Right cardiac atrium (tissue), 5 donors: Measurements from ENCODE around the gene ARL3. TPM values are rescaled to one million over a fixed set of nuclear protein-coding genes. Genes with fewer than 3 reads are reported as not detected.

Experiments used
- ATAC-seq, 2 donors: fragments of 200-7000 bp; cut with Tn5 transposase; one replicate each; pipeline versions ENCODE4 v1.8.0 to v1.9.1; 2020; ENCODE audit warnings: moderate library complexity in 2 of 2, mild to moderate bottlenecking in 1 of 2
- DNase-seq, 3 donors: peaks; one replicate each; pipeline ENCODE4 v3.0.0-alpha.2; 2020
- H3K27ac ChIP-seq: one replicate; pipeline ENCODE4 v1.5.1; 2013; ENCODE audit warnings: mild to moderate bottlenecking, low read length, control low read depth, moderate library complexity
- H3K27me3 ChIP-seq: one replicate; pipeline ENCODE4 v1.6.1; 2013; ENCODE audit not compliant: control insufficient read depth, insufficient read depth
- H3K4me1 ChIP-seq: one replicate; pipeline ENCODE4 v1.6.1; 2013; ENCODE audit warnings: low read length; ENCODE audit not compliant: control insufficient read depth, insufficient read depth
- H3K4me3 ChIP-seq: one replicate; pipeline ENCODE4 v1.5.1; 2013; ENCODE audit warnings: low read length, control low read depth
- H3K9me3 ChIP-seq: one replicate; pipeline ENCODE4 v1.6.1; 2013; ENCODE audit warnings: low read length; ENCODE audit not compliant: control insufficient read depth
- WGBS: extraction: QIAGEN DNeasy Blood & Tissue Kit; methylation state at CpG from one replicate; pipeline ENCODE4 v1.1.7; 2013; 5-methylcytosine and 5-hydroxymethylcytosine counted together
- intact Hi-C, 4 donors: fragments of 100-400 bp; cut with DNase I; formaldehyde crosslinking; loops; one replicate each; pipeline versions ENCODE4 v1.11.0 to v1.14.0; 2022 to 2023
- polyA plus RNA-seq: library from polyadenylated mRNA; stranded (reverse); fragments of 200-250 nt; gene quantifications from one replicate; pipeline ENCODE4 v1.2.3, GENCODE V29; 2013
- total RNA-seq, 4 donors: library from RNA; stranded (reverse); fragmentation: NEBNext Ultra II Directional; extraction: Animal tissue kit (Norgen Biotek cat#: 25700); gene quantifications; one replicate each; pipeline ENCODE4 v1.2.1, GENCODE V29; 2021
- donor health status: healthy with polysubstance abuse.
- donor health status: DM: no; HTN: yes; CAD: no.
- donor health status: DM: no; HTN: no; CAD: no.
- donor health status: DM: no; HTN: yes; CAD: no; lungs with severe emphysema.
- donor health status: DM: yes; HTN: yes; CAD: no.

ARL3 gene
- total and polyA plus RNA-seq, 5 donors: 13.0 to 18.3 (median 15.2) TPM

GRCh38 chr10:102679596-102679995 is 34.6 kb downstream of the ARL3 start:
- no peaks in the 10 kb centered on the region for H3K9me3 ChIP-seq
- H3K27ac ChIP-seq: no peak overlapping the region
- WGBS: 95% methylated on average over 4 of the region's 4 CpGs
- no peak for DNase-seq
- peaks cover 8% of the 10 kb centered on the region for H3K4me1 ChIP-seq
- intact Hi-C loops: no loop called here
- H3K4me3 ChIP-seq: no peak overlapping the region
- ATAC-seq: no peak
- H3K27me3 ChIP-seq: no peaks in the 10 kb centered on the region

DNA sequence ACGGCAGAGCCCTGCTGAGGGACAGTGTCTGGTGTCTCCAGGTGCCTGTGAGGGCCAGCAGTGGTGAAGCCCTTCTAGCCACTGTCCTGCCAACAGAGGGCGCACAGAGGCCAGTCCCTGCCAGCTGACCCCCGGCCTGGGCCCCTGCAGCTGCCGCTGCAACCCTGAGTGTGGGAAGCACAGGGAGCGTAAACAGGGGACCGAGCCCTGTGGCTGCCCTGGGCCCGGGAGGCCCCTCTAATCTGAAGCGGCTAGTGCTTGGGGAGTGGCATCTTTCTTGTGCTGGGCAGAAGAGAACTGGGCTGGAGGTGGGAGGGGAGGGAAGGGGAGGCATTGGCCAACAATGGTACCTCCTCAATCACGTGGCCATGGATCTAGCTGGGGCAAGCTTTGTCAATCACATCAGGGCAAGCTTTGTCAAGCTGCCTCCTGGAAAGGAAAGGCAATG is 35.3 kb downstream of the ARL3 start:
- H3K27ac ChIP-seq: peak overlapping the region; percentile 31
- H3K4me3 ChIP-seq: no peak overlapping the region
- H3K27me3 ChIP-seq: no peaks in the 10 kb centered on the region
- DNase-seq: peak; percentile 72 to 87 (median 85)
- peaks cover 12% of the 10 kb centered on the region for H3K4me1 ChIP-seq
- peak; percentile 54 to 57 for ATAC-seq
- H3K9me3 ChIP-seq: no peaks in the 10 kb centered on the region
- intact Hi-C loops: no loop called here
- WGBS: 13% methylated on average over 9 of the region's 9 CpGs

DNA sequence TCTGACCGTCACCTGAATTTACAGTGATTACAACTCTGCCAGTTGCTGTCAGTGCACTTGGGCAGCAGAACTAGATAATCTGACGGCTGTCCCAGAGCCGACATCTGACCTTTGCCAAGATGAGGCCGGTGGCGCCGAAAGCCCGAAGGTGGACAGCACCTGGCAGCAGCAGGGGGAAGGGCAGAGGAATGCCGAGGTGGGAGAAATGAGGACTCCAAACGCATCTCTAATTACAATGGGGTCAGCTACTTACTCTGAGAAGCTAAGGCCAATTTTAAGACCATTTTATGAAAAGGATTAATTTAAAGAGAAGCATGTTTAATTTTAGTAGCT is 36.2 kb downstream of the ARL3 start:
- H3K4me1 ChIP-seq: peaks cover 12% of the 10 kb centered on the region
- DNase-seq (no peak), ATAC-seq (no peak)
- 67% methylated on average over 9 of the region's 9 CpGs for WGBS
- intact Hi-C loops: no loop called here
- H3K27ac ChIP-seq: peak overlapping the region; percentile 73
- no peak overlapping the region for H3K4me3 ChIP-seq
- H3K27me3 ChIP-seq: no peaks in the 10 kb centered on the region
- no peaks in the 10 kb centered on the region for H3K9me3 ChIP-seq

GRCh38 chr10:102677331-102678067 is 36.7 kb downstream of the ARL3 start:
- DNase-seq (no peak), ATAC-seq (no peak)
- H3K9me3 ChIP-seq: no peaks in the 10 kb centered on the region
- 77% methylated on average over 9 of the region's 9 CpGs for WGBS
- no peak overlapping the region for H3K4me3 ChIP-seq
- intact Hi-C loops: no loop called here
- H3K27ac ChIP-seq: peak overlapping the region; percentile 73
- H3K27me3 ChIP-seq: no peaks in the 10 kb centered on the region
- H3K4me1 ChIP-seq: peaks cover 12% of the 10 kb centered on the region

GRCh38 chr10:102676534-102677315 is 37.5 kb downstream of the ARL3 start:
- Histone ChIP-seq H3K4me1 (peaks cover 12% of the 10 kb centered on the region), H3K4me3 (no peak overlapping the region), H3K9me3 (no peaks in the 10 kb centered on the region), H3K27ac (no peak overlapping the region), H3K27me3 (no peaks in the 10 kb centered on the region)
- intact Hi-C loops: no loop called here
- no peak for ATAC-seq
- DNase-seq: no peak
- WGBS: 71% methylated on average over 9 of the region's 9 CpGs

DNA sequence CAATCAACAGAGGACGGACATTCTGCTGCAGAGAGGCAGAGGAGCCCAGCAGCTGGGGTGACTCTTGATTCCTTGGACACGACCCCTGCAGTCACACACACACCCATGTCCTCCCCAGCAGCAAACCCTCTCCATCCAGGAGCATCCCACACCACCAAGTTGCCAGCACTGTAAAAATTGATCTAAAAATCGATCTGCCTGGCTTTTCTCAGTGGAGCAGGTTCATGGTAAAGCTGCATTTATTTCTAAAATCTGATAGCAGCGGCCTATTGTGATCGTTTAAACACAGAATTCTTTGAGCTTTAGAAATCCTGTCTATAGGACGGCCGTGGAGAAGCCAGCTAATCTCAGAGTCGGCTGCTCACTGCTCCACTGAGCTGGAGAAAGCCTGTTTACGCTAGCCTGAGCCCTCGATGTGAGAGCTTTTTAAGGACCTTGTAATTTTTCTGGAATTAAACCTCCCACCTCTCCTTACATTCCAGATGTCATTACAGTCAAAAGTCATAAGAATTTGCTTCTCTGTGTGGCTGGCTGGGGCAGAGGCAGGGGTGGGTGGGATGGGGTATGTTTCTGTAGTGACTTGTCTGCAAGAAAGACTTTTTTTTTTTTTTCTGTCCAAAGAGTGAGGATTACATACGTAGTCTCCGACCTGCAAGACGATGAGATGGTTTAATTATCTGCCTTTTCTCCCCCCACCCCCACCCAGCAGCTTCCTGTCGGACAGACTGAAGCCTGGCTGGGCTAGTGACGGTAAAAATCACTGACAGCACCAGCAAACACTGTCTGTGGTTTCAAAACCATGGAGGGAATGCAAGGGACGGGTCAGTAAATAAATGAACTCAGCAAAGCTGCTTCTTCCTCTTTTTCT is 38.3 kb downstream of the ARL3 start:
- H3K27me3 ChIP-seq: no peaks in the 10 kb centered on the region
- ATAC-seq (no peak), DNase-seq (no peak)
- WGBS: 39% methylated on average over 16 of the region's 16 CpGs
- intact Hi-C loops: no loop called here
- no peak overlapping the region for H3K4me3 ChIP-seq
- no peaks in the 10 kb centered on the region for H3K9me3 ChIP-seq
- peaks cover 12% of the 10 kb centered on the region for H3K4me1 ChIP-seq
- peak overlapping the region; percentile 66 for H3K27ac ChIP-seq

DNA sequence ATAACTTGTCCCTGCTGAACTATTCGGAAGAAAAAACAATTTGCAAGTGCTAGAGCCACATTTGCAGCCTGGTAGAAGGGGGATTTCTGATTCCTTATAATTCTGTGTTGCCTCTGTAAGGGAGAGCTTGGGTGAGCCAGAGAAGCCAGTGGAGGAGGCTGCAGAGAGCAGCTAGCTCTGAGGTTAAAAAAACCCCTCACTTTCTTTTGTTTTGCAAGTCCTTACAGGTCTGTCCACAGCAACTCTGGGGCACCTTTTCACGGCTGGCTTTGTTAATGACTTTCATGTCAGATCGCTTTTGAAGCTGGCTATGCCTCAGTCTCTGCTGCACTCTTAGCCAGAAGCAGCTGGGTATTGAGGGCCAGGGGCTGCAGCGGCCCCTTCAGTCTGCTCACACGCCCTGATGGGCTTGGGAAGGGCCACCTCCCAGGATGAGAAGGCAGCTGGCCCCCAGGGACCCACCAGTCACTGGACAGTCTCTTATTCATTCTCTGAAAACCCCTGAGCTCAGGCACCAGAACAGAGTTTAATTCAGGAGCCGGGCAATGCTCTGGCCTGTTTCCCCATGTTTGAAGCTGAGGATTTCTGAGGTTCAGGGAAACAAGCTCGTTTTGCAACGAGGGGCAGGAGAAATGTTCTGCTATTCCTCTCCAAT is 39.1 kb downstream of the ARL3 start:
- no peaks in the 10 kb centered on the region for H3K9me3 ChIP-seq
- no peak for DNase-seq
- H3K27ac ChIP-seq: peak overlapping the region; percentile 66
- no peaks in the 10 kb centered on the region for H3K27me3 ChIP-seq
- intact Hi-C loops: no loop called here
- H3K4me3 ChIP-seq: no peak overlapping the region
- no peak for ATAC-seq
- H3K4me1 ChIP-seq: peaks cover 12% of the 10 kb centered on the region
- WGBS: 46% methylated on average over 8 of the region's 8 CpGs

DNA sequence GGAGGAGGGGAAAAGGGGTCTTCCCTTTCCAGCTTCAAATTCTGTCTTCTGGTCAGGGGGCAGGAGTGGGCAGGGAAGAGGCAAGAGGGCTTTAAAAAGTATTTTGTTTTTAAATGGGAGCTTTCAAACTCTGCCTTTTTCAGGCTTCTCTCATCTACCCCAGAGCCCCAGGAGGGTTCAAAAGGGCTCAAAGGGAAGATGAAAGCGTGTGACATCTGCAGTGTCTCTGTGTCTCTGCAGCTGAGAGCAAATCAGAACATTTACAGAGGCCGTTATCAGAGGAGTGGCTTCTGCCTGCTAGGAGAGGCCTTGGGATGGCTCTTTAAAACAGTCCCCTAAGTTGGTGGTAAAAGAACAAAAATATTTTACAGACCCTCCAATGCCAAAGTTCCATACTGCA is 39.6 kb downstream of the ARL3 start:
- peaks cover 15% of the 10 kb centered on the region for H3K4me1 ChIP-seq
- no peaks in the 10 kb centered on the region for H3K9me3 ChIP-seq
- intact Hi-C loops: loop anchor here in 1 of 4 donors (5.0 kb wide), 1 partner anchor 38 kb away; the partner anchor contains the start of genes ARL3 and SFXN2
- H3K27ac ChIP-seq: peak overlapping the region; percentile 84
- 18% methylated on average over 2 of the region's 2 CpGs for WGBS
- H3K27me3 ChIP-seq: no peaks in the 10 kb centered on the region
- ATAC-seq (no peak), DNase-seq (no peak)
- H3K4me3 ChIP-seq: peak overlapping the region; percentile 30

DNA sequence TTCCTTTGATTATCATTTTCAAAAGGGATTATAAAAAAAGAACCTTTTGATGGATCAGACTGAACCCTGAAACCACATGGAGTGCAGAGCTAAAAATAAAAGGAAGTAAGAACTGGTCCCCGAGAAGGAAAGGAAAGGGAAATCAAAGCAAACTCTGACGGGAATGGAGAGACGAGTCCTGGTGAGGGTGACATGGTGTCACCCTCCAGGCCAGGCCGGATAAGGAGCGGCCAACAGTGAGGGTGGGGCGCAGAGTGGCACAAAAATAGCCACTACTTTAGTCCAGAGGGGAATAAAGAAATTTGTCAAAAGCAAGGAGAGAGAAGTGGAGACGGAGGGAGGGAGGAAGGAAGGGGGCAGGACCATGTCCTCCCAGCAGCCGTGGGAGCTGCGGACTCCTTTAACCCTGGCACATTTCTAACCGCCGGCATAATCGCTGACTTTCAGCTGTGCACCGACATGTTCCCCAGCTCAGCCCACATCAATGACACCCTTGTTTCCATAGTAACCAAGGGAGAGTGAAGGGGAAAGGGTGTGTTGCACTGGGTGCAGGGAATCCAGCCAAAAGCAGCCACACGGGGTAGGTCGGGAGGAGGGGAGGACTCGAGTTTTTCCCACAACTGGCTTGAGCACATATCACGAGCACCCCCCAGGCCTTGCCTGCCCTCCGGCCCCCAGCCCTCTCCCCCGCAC is 40.2 kb downstream of the ARL3 start:
- WGBS: 2% methylated on average over 19 of the region's 19 CpGs
- intact Hi-C loops: loop anchor here in 1 of 4 donors (5.0 kb wide), 1 partner anchor 38 kb away; the partner anchor contains the start of genes ARL3 and SFXN2
- Histone ChIP-seq H3K4me3 (peak overlapping the region; percentile 30), H3K9me3 (no peaks in the 10 kb centered on the region), H3K27ac (peak overlapping the region; percentile 84), H3K27me3 (no peaks in the 10 kb centered on the region), H3K4me1 (peaks cover 20% of the 10 kb centered on the region)
- DNase-seq (peak; percentile 76 to 88 (median 85)), ATAC-seq (peak; percentile 77 to 83)
